ENCODE data around the gene STRADA. TPM values are rescaled to one million over a fixed set of nuclear protein-coding genes. Genes with fewer than 3 reads are reported as not detected.

STRADA gene
- total RNA-seq, 2 donors from 2014 or later: 15.7 to 37.1 TPM

- Histone ChIP-seq H3K27ac (no peak overlapping the region), H3K4me3 (no peak overlapping the region), H3K9me3 (no peaks in the 10 kb centered on the region), H3K4me1 (replicated peaks) (peaks cover 14% of the 10 kb centered on the region), H3K36me3 (peaks cover 0 to 3% of the 10 kb centered on the region in 2 donors), H3K27me3 (replicated peaks; ENCODE audit: insufficient read depth) (no peaks in the 10 kb centered on the region)
- no peak for TF ChIP-seq CTCF (IDR thresholded peaks at IDR 0.05)
- TF ChIP-seq POLR2AphosphoS5 (IDR thresholded peaks at IDR 0.05): no peak
- TF ChIP-seq POLR2A (IDR thresholded peaks at IDR 0.05): no peak
- DNase-seq (ENCODE audit: low spot score): no peak
- intact Hi-C loops (cut with DNase I): no loop called here
Measured at GRCh38 chr17:63682981-63683380, 58.6 kb downstream of the STRADA start.

GRCh38 chr17:63682441-63682840, 59.2 kb downstream of the STRADA start:
- TF ChIP-seq CTCF (IDR thresholded peaks at IDR 0.05) (no peak), POLR2AphosphoS5 (IDR thresholded peaks at IDR 0.05) (no peak), POLR2A (IDR thresholded peaks at IDR 0.05) (no peak)
- Histone ChIP-seq H3K9me3 (no peaks in the 10 kb centered on the region), H3K27ac (no peak overlapping the region), H3K27me3 (replicated peaks; ENCODE audit: insufficient read depth) (no peaks in the 10 kb centered on the region), H3K36me3 (peaks cover 0 to 3% of the 10 kb centered on the region in 2 donors), H3K4me3 (no peak overlapping the region), H3K4me1 (replicated peaks) (peaks cover 14% of the 10 kb centered on the region)
- DNase-seq (ENCODE audit: low spot score): no peak
- WGBS: 90% methylated on average over 1 of the region's 1 CpG
- intact Hi-C loops (cut with DNase I): no loop called here

- Histone ChIP-seq H3K27ac (no peak overlapping the region), H3K4me1 (replicated peaks) (peaks cover 16% of the 10 kb centered on the region), H3K4me3 (no peak overlapping the region), H3K9me3 (no peaks in the 10 kb centered on the region), H3K27me3 (replicated peaks; ENCODE audit: insufficient read depth) (no peaks in the 10 kb centered on the region), H3K36me3 (peaks cover 0 to 3% of the 10 kb centered on the region in 2 donors)
- WGBS: 77% methylated on average over 8 of the region's 8 CpGs
- intact Hi-C loops (cut with DNase I): no loop called here
- TF ChIP-seq POLR2AphosphoS5 (IDR thresholded peaks at IDR 0.05): no peak
- TF ChIP-seq CTCF (IDR thresholded peaks at IDR 0.05): no peak
- TF ChIP-seq POLR2A (IDR thresholded peaks at IDR 0.05): no peak
- no peak for DNase-seq (ENCODE audit: low spot score)
Measured at GRCh38 chr17:63681530-63681929, 60.1 kb downstream of the STRADA start.

GRCh38 chr17:63680700-63681099, 60.9 kb downstream of the STRADA start:
- peaks cover 0 to 3% of the 10 kb centered on the region in 2 donors for H3K36me3 ChIP-seq
- TF ChIP-seq POLR2AphosphoS5 (IDR thresholded peaks at IDR 0.05) (no peak), POLR2A (IDR thresholded peaks at IDR 0.05) (no peak), CTCF (IDR thresholded peaks at IDR 0.05) (no peak)
- WGBS: 97% methylated on average over 1 of the region's 1 CpG
- no peaks in the 10 kb centered on the region for H3K9me3 ChIP-seq
- intact Hi-C loops (cut with DNase I): no loop called here
- H3K27ac ChIP-seq: no peak overlapping the region
- DNase-seq (ENCODE audit: low spot score): no peak
- no peak overlapping the region for H3K4me3 ChIP-seq
- H3K27me3 ChIP-seq (replicated peaks; ENCODE audit: insufficient read depth): no peaks in the 10 kb centered on the region
- peaks cover 17% of the 10 kb centered on the region for H3K4me1 ChIP-seq (replicated peaks)

GRCh38 chr17:63679214-63679613, 62.4 kb downstream of the STRADA start:
- Histone ChIP-seq H3K4me1 (replicated peaks) (peaks cover 23% of the 10 kb centered on the region), H3K27ac (no peak overlapping the region), H3K9me3 (no peaks in the 10 kb centered on the region), H3K4me3 (no peak overlapping the region), H3K27me3 (replicated peaks; ENCODE audit: insufficient read depth) (no peaks in the 10 kb centered on the region), H3K36me3 (peaks cover 0 to 3% of the 10 kb centered on the region in 2 donors)
- DNase-seq (ENCODE audit: low spot score): no peak
- intact Hi-C loops (cut with DNase I): loop anchor here (5.0 kb wide), 1 partner anchor 33 kb away; no protein-coding TSS in a partner anchor
- WGBS: 95% methylated on average over 5 of the region's 5 CpGs
- no peak for TF ChIP-seq CTCF (IDR thresholded peaks at IDR 0.05)
- TF ChIP-seq POLR2A (IDR thresholded peaks at IDR 0.05): no peak
- no peak for TF ChIP-seq POLR2AphosphoS5 (IDR thresholded peaks at IDR 0.05)
